Measurements from ENCODE around the gene AOX1.
"Not testable (repeated sequence)": the region's sequence is repeated elsewhere in the genome, so short reads cannot be mapped to it uniquely, and the experiment has no call there.

Gene AOX1

DNA sequence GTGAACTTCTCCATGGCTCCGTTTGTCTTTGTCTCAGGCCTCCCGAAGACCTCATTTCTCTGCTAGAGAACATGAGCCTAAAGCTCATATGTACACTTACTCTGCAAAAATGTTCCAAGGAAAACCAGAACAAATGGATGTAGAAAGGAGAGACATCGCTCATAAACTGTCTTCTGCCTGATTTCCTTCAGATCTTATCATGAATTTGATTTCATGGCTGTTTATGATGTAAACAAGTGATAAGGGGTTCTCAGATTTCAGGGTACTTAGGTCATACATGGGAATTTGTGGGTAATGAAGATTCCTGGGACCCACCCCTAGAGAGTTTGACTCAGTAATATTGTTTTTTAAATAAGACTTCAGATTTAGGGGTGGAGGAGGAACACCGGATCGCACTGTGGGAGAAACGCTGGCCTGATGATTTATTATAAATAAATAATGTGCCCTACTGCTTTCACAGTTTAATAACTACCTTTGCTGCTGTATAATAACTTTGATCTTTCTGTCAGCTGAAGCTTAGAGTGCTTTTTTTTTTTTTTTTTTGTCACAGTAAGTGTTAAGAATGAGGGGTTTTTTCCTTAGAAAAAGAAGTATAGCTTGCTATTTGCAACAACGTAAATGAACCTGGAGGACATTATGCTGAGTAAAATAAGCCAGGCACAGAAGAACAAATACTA, 14.9 kb downstream of the AOX1 start:
- H3K27ac ChIP-seq, result peak overlapping the region; percentile 22; the same call in 1 of the 2 replicates
- TF ChIP-seq ZFX (IDR thresholded peaks at IDR 0.05; ENCODE audit: borderline replicate concordance), result no peak

GRCh38 chr2:200602584-200602983, 16.8 kb downstream of the AOX1 start:
- TF ChIP-seq CTCF (IDR thresholded peaks at IDR 0.05) (no peak), ZFX (IDR thresholded peaks at IDR 0.05; ENCODE audit: borderline replicate concordance) (no peak)
- no peak overlapping the region for H3K27ac ChIP-seq

DNA sequence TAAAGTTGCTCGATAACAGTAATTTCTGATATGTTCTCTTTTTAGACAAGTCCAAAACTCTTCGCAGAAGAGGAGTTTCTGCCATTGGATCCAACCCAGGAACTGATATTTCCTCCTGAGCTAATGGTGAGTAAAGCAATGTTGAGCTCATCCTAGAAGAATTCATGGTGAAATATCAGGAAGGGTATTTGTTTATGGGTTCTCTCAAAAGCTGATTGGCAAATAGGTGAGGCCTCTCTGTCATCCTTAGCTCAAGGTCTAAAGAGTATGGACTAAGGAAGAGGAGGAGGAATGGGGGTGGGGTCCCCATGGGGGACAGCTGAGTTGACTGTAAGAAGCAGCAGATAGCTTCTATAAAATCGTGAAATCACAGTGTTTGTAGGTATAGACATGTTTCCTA, 18.2 kb downstream of the AOX1 start:
- no peak for TF ChIP-seq ZFX (IDR thresholded peaks at IDR 0.05; ENCODE audit: borderline replicate concordance)
- no peak for TF ChIP-seq CTCF (IDR thresholded peaks at IDR 0.05)
- H3K27ac ChIP-seq, result no peak overlapping the region

- no peak for TF ChIP-seq CTCF (IDR thresholded peaks at IDR 0.05)
- no peak for TF ChIP-seq ZFX (IDR thresholded peaks at IDR 0.05; ENCODE audit: borderline replicate concordance)
- H3K27ac ChIP-seq, result no peak overlapping the region
Observed at GRCh38 chr2:200604571-200605255, 18.9 kb downstream of the AOX1 start.

DNA sequence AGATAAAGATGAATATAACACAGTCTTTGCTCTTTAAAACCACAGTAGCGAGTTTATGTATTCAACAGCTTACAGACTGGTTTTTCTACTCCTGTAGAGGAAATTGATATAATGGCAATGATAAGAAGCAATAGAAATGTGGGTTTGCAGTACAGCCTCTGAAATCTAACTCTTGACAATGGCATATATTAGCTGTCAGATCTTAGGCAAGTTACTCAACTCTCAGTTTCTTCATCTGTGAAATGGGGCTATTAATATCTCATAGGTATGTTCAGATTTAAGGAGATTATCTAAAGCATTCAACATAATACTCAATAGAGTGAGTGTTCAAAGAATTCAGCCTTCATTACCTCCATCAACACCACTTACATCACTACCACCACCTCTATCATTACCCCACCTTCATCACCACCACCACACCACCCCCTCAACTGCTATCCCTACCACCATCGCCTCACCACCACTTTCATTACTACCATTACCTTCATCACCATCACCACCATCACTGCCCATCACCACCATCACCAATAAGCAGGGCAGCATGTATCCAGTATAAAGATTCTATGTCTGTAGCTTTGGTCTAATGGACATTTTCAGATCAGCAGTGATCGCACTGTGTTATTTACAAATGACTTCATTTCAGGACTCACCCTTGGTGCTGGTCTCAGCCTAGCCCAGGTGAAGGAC, 22.7 kb downstream of the AOX1 start:
- no peak for TF ChIP-seq ZFX (IDR thresholded peaks at IDR 0.05; ENCODE audit: borderline replicate concordance)
- TF ChIP-seq CTCF (IDR thresholded peaks at IDR 0.05), result no peak
- H3K27ac ChIP-seq, result no peak overlapping the region

DNA sequence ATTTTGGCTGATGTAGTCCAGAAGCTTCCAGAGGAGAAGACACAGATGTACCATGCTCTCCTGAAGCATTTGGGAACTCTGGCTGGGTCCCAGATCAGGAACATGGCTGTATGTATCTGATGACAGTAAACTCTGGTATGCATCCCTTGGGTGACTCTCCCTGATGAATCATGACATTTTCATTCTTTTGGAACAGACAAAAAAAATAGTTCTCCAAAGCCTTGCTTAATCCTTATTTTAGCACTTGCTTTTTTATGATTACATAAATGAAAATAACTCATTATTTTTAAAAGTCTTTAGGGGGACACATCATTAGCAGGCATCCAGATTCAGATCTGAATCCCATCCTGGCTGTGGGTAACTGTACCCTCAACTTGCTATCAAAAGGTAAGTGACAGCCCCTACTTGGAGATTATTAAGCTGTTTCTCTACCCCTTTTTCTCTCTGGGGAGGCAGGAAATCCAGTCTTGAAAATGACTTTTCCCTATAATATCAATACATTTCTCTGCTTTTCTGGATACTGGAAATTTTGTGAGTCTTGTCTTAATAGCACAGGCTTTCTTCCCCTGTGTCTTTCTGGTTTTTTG, 23.3 kb downstream of the AOX1 start:
- TF ChIP-seq CTCF (IDR thresholded peaks at IDR 0.05) (no peak), ZFX (IDR thresholded peaks at IDR 0.05; ENCODE audit: borderline replicate concordance) (no peak)

GRCh38 chr2:200610217-200610616, 24.4 kb downstream of the AOX1 start:
- not testable (repeated sequence) for H3K27ac ChIP-seq

More for the DNA sequence above, 23.3 kb downstream of the AOX1 start:
- no peak overlapping the region for H3K27ac ChIP-seq

- H3K27ac ChIP-seq, result no peak overlapping the region
- no peak for TF ChIP-seq ZFX (IDR thresholded peaks at IDR 0.05; ENCODE audit: borderline replicate concordance)
- no peak for TF ChIP-seq CTCF (IDR thresholded peaks at IDR 0.05)
Observed at GRCh38 chr2:200613692-200614091, 27.9 kb downstream of the AOX1 start.
